K562 treated with DMSO at 1 percent for 4 hours (cell line): ENCODE data around the gene IFNA2. TPM values are rescaled to one million over a fixed set of nuclear protein-coding genes. Genes with fewer than 3 reads are reported as not detected.

Experiments
- total RNA-seq: library from RNA; unstranded; fragments of 300-600 nt; gene quantifications from 2 replicates; pipeline ENCODE4 v1.2.3, GENCODE V29; 2022; ENCODE audit not compliant: insufficient read depth

IFNA2 gene
- total RNA-seq = not detected in 2 replicates

GRCh38 chr9:21385131-21385670, at the start of gene IFNA2:
TSS of gene IFNA2 (minus strand) at chr9:21385398. CDS start at chr9:21385329, 69 bp downstream.

DNA sequence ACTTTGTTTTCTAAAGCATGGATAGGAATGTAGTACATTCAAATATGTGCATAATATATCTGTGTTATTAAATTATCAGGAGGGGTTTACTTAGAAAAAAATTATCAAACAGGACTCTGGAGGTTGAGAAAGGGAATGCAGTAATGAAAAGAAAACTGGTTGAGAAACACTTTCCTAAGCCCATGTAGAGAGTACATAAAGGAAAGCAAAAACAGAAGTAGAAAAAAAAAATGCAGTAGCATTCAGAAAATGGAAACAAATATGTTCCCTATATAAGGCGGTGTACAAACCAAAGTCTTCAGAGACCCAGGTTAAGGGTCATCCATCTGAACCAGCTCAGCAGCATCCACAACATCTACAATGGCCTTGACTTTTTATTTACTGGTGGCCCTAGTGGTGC, 23.6 kb upstream of the IFNA2 start, which contains the start of gene IFNA8:
Gene IFNA8, plus strand, starts transcription at position 301 of the 400 bp plus-strand sequence. Its CDS starts 60 bp downstream, at position 361.

GRCh38 chr9:21367957-21368356, 17.2 kb downstream of the IFNA2 start, which contains the start of gene IFNA13:
TSS of gene IFNA13 (minus strand) at chr9:21368057. CDS start at chr9:21368010, 47 bp downstream.

DNA sequence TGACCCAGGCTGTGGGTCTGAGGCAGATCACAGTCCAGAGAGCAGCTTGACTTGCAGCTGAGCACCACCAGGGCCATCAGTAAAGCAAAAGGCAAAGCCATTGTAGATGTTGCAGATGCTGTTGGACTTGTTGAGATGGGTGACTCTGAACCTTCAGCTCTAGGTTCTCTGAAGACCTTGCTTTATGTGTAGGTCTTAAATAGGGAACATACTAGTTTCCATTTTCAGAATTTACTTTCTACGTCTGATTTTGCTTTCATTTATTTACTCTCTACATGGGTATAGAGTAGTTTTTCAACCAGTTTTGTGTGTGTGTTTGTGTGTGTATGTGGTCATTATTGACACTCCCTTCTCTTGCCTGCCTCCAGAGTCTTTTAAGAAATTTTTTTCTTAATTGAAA, 34.4 kb downstream of the IFNA2 start, which contains the start of gene IFNA6:
Gene IFNA6, minus strand, starts transcription at position 101 of the 400 bp plus-strand sequence. Its CDS starts 0 bp downstream, at position 101.

GRCh38 chr9:21334701-21335632, 50.2 kb downstream of the IFNA2 start, which contains the start of gene KLHL9:
TSS of gene KLHL9 (minus strand) at chr9:21335404. CDS start at chr9:21334859, 545 bp downstream.

Other genes with a start within 250 kb of the IFNA2 start
- not detected in 2 replicates for gene IFNW1, start 243.6 kb downstream of the IFNA2 start, total RNA-seq
- not detected in 2 replicates for gene IFNA21, start 218.7 kb downstream of the IFNA2 start, total RNA-seq
- gene IFNA4, start 197.8 kb downstream of the IFNA2 start, total RNA-seq = not detected in 2 replicates
- gene IFNA7, start 183.2 kb downstream of the IFNA2 start, total RNA-seq = not detected in 2 replicates
- gene IFNA10, start 178.3 kb downstream of the IFNA2 start, total RNA-seq = not detected in 2 replicates
- not detected in 2 replicates for gene IFNA16, start 168.1 kb downstream of the IFNA2 start, total RNA-seq
- gene IFNA17, start 157.2 kb downstream of the IFNA2 start, total RNA-seq = not detected in 2 replicates
- not detected in 2 replicates for gene IFNA14, start 145.4 kb downstream of the IFNA2 start, total RNA-seq
- not detected in 2 replicates for gene IFNA5, start 80.1 kb downstream of the IFNA2 start, total RNA-seq
- gene KLHL9, start 50.0 kb downstream of the IFNA2 start, total RNA-seq = not detected in 2 replicates
- gene IFNA6, start 34.5 kb downstream of the IFNA2 start, total RNA-seq = not detected in 2 replicates
- not detected in 2 replicates for gene IFNA13, start 17.3 kb downstream of the IFNA2 start, total RNA-seq
- not detected in 2 replicates for gene IFNA8, start 23.7 kb upstream of the IFNA2 start, total RNA-seq
- gene IFNA1, start 55.0 kb upstream of the IFNA2 start, total RNA-seq = not detected in 2 replicates
- not detected in 2 replicates for gene IFNE, start 96.9 kb upstream of the IFNA2 start, total RNA-seq